ENCODE measurements around the gene KRT20. TPM values are rescaled to one million over a fixed set of nuclear protein-coding genes. Genes with fewer than 3 reads are reported as not detected.
"Not testable (repeated sequence)": the region's sequence is repeated elsewhere in the genome, so short reads cannot be mapped to it uniquely, and the experiment has no call there.

Gene KRT20
- total and polyA plus RNA-seq, 7 donors: 0.08 to 0.35 (median 0.21) TPM; not detected in 4

DNA sequence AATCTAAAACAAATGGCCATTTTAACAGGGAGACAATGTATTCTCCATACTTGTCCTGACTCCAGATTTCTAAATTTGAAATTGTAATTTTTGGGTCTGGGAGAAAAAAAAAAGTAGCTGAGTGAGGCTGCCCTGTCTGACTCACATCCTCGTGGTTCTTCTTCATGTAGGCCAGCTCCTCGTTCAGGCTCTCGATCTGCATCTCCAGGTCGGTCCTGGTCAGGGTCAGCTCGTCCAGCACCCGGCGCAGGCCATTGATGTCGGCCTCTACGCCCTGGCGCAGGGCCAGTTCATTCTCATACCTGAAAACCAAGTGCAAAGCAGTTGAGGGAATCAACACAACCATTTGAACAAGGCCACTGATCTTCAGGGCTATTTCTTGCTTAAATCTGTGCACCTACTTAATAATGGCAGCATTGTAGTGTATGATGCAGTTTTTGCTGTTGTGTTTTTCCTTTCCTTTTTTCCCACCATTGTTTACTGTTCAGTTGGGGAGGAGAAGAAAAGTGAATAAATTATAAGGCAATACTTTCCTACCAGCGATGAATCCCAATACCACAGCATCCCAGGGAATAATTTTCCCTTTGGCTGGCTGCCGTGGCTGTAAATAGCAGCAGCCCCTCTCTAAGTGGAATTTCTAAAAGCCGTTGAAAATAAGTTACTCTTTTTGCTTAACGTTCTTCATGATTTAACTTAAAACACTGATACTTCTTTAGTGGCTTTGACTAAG, 20.2 kb downstream of the KRT20 start:
- Histone ChIP-seq H3K27me3 (ENCODE audit: insufficient read depth in 3 of 3, low read length in 2 of 3) (peaks cover 0 to 8% (median 0%) of the 10 kb centered on the region in 3 donors), H3K4me1 (no peaks in the 10 kb centered on the region), H3K36me3 (ENCODE audit: insufficient read depth in 1 of 2, low read depth in 1 of 2) (no peaks in the 10 kb centered on the region), H3K4me3 (no peak overlapping the region), H3K27ac (no peak overlapping the region), H3K9me3 (no peaks in the 10 kb centered on the region)
- DNase-seq: no peak
- 81 to 83% (median 82%) methylated on average over 14 of the region's 14 CpGs for WGBS, 3 donors
- no peak for ATAC-seq
- intact Hi-C loops (cut with DNase I): no loop called here
- TF ChIP-seq, protein P1, sequence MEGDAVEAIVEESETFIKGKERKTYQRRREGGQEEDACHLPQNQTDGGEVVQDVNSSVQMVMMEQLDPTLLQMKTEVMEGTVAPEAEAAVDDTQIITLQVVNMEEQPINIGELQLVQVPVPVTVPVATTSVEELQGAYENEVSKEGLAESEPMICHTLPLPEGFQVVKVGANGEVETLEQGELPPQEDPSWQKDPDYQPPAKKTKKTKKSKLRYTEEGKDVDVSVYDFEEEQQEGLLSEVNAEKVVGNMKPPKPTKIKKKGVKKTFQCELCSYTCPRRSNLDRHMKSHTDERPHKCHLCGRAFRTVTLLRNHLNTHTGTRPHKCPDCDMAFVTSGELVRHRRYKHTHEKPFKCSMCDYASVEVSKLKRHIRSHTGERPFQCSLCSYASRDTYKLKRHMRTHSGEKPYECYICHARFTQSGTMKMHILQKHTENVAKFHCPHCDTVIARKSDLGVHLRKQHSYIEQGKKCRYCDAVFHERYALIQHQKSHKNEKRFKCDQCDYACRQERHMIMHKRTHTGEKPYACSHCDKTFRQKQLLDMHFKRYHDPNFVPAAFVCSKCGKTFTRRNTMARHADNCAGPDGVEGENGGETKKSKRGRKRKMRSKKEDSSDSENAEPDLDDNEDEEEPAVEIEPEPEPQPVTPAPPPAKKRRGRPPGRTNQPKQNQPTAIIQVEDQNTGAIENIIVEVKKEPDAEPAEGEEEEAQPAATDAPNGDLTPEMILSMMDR (IDR thresholded peaks at IDR 0.05): no peak

DNA sequence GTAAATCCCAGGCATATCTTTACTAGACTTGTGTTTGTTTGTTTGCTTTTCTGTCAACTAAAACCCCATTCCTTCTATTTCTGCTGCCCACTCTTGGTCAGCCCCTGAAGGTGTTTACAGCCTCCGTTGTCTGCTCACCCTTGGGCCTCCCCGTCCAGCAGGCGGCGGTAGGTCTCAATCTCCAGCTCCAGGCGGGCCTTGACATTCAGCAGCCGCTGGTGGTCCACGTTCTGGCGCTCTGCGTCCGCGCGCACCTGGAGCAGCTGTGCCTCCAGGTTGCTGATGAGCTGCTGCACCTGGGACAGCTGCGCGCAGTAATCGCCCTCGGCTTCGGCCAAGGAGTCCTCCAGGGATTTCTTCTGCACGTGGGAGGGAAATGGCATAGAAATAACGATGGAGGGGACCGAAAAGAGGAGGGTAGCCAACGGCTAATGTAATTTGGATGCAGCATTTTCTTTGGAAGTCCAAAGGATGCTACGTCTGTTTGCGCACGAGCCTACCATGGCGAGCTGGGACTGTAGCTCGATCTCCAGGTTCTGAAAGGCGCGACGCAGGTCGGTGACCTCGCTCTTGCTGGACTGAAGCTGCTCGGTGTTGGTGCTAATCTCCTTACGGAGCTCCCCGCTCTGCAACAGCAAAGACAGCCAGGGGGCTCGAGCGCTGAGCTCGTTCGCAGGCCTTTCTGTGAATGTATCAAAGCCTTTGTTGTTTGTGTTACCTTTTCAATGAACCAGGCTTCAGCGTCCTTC, 21.9 kb downstream of the KRT20 start:
- DNase-seq: no peak
- TF ChIP-seq, protein P1 (IDR thresholded peaks at IDR 0.05): no peak
- Histone ChIP-seq H3K4me1 (no peaks in the 10 kb centered on the region), H3K4me3 (no peak overlapping the region), H3K27ac (no peak overlapping the region), H3K27me3 (ENCODE audit: insufficient read depth in 3 of 3, low read length in 2 of 3) (peaks cover 0 to 8% (median 0%) of the 10 kb centered on the region in 3 donors), H3K9me3 (no peaks in the 10 kb centered on the region), H3K36me3 (ENCODE audit: insufficient read depth in 1 of 2, low read depth in 1 of 2) (no peaks in the 10 kb centered on the region)
- no peak for ATAC-seq
- 42 to 52% (median 49%) methylated on average over 39 of the region's 39 CpGs for WGBS, 3 donors
- intact Hi-C loops (cut with DNase I): no loop called here

DNA sequence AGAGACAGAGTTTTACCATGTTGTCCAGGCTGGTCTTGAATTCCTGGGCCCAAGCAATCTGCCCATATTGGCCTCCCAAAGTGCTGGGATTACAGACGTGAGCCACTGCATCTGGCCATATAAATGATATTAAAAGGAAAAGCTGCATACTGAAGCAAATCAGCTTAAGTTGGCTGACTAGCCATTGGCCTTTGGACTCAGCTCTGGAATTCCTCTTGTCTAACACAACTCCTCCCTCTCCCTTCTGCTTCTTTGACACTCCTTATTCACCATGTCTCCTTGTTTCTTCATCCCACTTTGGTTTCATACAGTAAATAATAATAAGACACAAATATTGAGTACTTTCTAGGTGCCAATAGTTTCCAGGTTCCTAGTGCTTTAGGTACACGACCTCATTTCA, 25.5 kb downstream of the KRT20 start:
- DNase-seq (no peak), ATAC-seq (no peak)
- TF ChIP-seq, protein P1 (IDR thresholded peaks at IDR 0.05): no peak
- WGBS, 3 donors: 50 to 74% (median 71%) methylated on average over 2 of the region's 2 CpGs
- H3K27ac ChIP-seq: no peak overlapping the region
- no peaks in the 10 kb centered on the region for H3K36me3 ChIP-seq (ENCODE audit: insufficient read depth in 1 of 2, low read depth in 1 of 2)
- intact Hi-C loops (cut with DNase I): loop anchor here in 1 of 2 donors (5.0 kb wide), 1 partner anchor 808 kb away; no protein-coding TSS in a partner anchor
- H3K9me3 ChIP-seq: no peaks in the 10 kb centered on the region
- H3K4me3 ChIP-seq: no peak overlapping the region
- H3K4me1 ChIP-seq: no peaks in the 10 kb centered on the region
- peaks cover 0 to 8% (median 0%) of the 10 kb centered on the region in 3 donors for H3K27me3 ChIP-seq (ENCODE audit: insufficient read depth in 3 of 3, low read length in 2 of 3)

DNA sequence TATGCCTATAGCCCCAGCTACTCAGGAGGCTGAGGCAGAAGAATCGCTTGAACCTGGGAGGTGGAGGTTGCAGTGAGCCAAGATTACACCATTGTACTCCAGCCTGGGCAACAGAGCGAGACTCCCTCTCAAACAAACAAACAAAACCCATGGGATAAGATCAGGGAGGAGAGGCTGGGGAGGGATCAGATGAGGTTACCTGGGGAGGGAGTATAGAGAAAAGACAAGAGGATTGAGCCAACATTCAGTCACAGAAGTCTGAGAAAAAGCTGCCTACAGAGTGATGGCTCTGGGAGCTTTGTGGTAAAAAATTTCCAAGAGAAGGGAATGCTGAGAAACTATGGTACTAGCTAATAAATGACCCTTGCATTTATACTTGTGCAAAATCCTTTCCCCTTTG, 26.4 kb downstream of the KRT20 start:
- not testable (repeated sequence) for H3K36me3 ChIP-seq (ENCODE audit: insufficient read depth in 1 of 2, low read depth in 1 of 2); H3K27ac ChIP-seq; H3K4me1 ChIP-seq; DNase-seq; ATAC-seq; H3K4me3 ChIP-seq; H3K27me3 ChIP-seq (ENCODE audit: insufficient read depth in 3 of 3, low read length in 2 of 3); H3K9me3 ChIP-seq
- WGBS, 3 donors: 84 to 96% (median 96%) methylated on average over 2 of the region's 2 CpGs
- intact Hi-C loops (cut with DNase I): loop anchor here in 1 of 2 donors (5.0 kb wide), 1 partner anchor 809 kb away; no protein-coding TSS in a partner anchor

DNA sequence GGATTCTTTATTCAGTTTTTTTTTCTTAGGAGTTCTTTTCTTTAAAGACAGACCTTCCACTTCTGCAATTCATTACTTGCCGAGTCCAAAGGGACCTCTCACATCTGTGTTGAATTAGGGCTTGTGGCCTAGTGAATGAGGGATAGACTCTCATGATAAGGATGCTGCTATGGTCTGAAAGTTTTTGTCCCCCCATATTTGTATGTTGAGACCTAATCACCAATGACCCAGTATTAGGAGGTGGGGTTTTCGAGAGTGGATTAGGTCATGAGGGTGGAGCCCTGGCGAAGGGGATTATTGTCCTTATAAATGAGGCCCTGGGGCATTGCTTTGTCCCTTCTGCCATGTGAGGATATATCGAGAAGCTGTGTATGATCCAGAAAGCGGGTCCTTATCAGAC, 27.5 kb downstream of the KRT20 start:
- Histone ChIP-seq H3K9me3 (no peaks in the 10 kb centered on the region), H3K36me3 (ENCODE audit: insufficient read depth in 1 of 2, low read depth in 1 of 2) (no peaks in the 10 kb centered on the region), H3K27me3 (ENCODE audit: insufficient read depth in 3 of 3, low read length in 2 of 3) (no peaks in the 10 kb centered on the region), H3K4me1 (no peaks in the 10 kb centered on the region), H3K27ac (no peak overlapping the region), H3K4me3 (no peak overlapping the region)
- intact Hi-C loops (cut with DNase I): loop anchor here in 1 of 2 donors (5.0 kb wide), 1 partner anchor 810 kb away; no protein-coding TSS in a partner anchor
- 62 to 73% (median 69%) methylated on average over 5 of the region's 5 CpGs for WGBS, 3 donors
- DNase-seq (no peak), ATAC-seq (no peak)
- TF ChIP-seq, protein P1 (IDR thresholded peaks at IDR 0.05): no peak
